Esophagus squamous epithelium (tissue), 4 donors: ENCODE results near the gene EPS15.

Source experiments
- POLR2A ChIP-seq, 4 donors: fragments of 450-650 bp; IDR thresholded peaks; one replicate each; pipeline ENCODE4 v1.6.1; 2017; ENCODE audit warnings: antibody characterized with exemption in 4 of 4, mild to moderate bottlenecking in 4 of 4, moderate library complexity in 3 of 4
- TF ChIP-seq, protein P1 (sequence below), 6 experiments: fragments of 450-650 bp in 4 of 6; fragments of 200-600 bp in 2 of 6; sonication (generic) in 2 of 6; IDR thresholded peaks; one replicate each; pipeline ENCODE4 v1.5.1; 2016 to 2019; ENCODE audit warnings: antibody characterized with exemption in 6 of 6, mild to moderate bottlenecking in 4 of 6, moderate library complexity in 4 of 6

DNA sequence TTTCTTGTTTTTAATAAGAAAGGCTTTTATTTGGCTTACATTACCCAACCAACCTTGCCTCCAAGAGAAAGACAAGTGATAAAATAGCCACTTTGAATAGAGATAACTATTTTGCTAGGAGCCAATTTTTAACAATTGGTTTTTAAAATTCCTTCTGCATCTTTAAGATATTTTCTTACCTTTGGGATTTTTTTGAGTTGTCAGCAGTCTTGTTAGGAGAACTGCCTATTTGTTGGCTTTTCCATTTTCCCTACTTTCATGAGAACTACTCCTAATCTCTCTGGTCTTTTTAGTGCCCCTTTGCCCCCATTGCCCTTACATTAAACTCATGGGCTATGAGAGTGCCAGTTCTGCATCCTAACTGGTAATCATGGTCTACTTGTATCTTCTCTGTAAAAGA lies 38.1 kb upstream of the EPS15 start:
- TF ChIP-seq, protein P1, sequence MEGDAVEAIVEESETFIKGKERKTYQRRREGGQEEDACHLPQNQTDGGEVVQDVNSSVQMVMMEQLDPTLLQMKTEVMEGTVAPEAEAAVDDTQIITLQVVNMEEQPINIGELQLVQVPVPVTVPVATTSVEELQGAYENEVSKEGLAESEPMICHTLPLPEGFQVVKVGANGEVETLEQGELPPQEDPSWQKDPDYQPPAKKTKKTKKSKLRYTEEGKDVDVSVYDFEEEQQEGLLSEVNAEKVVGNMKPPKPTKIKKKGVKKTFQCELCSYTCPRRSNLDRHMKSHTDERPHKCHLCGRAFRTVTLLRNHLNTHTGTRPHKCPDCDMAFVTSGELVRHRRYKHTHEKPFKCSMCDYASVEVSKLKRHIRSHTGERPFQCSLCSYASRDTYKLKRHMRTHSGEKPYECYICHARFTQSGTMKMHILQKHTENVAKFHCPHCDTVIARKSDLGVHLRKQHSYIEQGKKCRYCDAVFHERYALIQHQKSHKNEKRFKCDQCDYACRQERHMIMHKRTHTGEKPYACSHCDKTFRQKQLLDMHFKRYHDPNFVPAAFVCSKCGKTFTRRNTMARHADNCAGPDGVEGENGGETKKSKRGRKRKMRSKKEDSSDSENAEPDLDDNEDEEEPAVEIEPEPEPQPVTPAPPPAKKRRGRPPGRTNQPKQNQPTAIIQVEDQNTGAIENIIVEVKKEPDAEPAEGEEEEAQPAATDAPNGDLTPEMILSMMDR (IDR thresholded peaks at IDR 0.05), result no peak
- no peak for TF ChIP-seq POLR2A (IDR thresholded peaks at IDR 0.05)
